HG03565 (cell line): ENCODE results near the gene ELFN1.

Experiments used
- ATAC-seq: cut with Tn5 transposase; IDR thresholded peaks from one replicate; pipeline ENCODE4 v1.9.1; 2021; ENCODE audit warnings: mild to moderate bottlenecking, moderate library complexity; ENCODE audit not compliant: unreplicated experiment

Gene ELFN1

GRCh38 chr7:1693419-1693990 is 23.4 kb downstream of the ELFN1 start:
- no peak for ATAC-seq

- no peak for ATAC-seq
These were observed 24.0 kb downstream of the ELFN1 start for GRCh38 chr7:1693991-1694524.

- no peak for ATAC-seq
These were observed 24.8 kb downstream of the ELFN1 start for GRCh38 chr7:1694611-1695511.

GRCh38 chr7:1695800-1696454 is 25.9 kb downstream of the ELFN1 start:
- no peak for ATAC-seq

GRCh38 chr7:1696671-1697498 is 26.8 kb downstream of the ELFN1 start:
- ATAC-seq: no peak

GRCh38 chr7:1697499-1698125 is 27.5 kb downstream of the ELFN1 start:
- ATAC-seq: no peak

- ATAC-seq: no peak
These were observed 28.1 kb downstream of the ELFN1 start for GRCh38 chr7:1698201-1698600.

GRCh38 chr7:1698951-1699350 is 28.9 kb downstream of the ELFN1 start:
- ATAC-seq: no peak

- ATAC-seq: no peak
These were observed 30.0 kb downstream of the ELFN1 start for GRCh38 chr7:1700086-1700485.

GRCh38 chr7:1700536-1701333 is 30.7 kb downstream of the ELFN1 start:
- no peak for ATAC-seq

- no peak for ATAC-seq
These were observed 32.6 kb downstream of the ELFN1 start for GRCh38 chr7:1702652-1703051.

- ATAC-seq: no peak
These were observed 33.4 kb downstream of the ELFN1 start for GRCh38 chr7:1703441-1703840.

GRCh38 chr7:1703871-1704810 is 34.1 kb downstream of the ELFN1 start:
- no peak for ATAC-seq

- no peak for ATAC-seq
These were observed 35.0 kb downstream of the ELFN1 start for GRCh38 chr7:1704811-1705738.

- no peak for ATAC-seq
These were observed 35.8 kb downstream of the ELFN1 start for GRCh38 chr7:1705856-1706255.

GRCh38 chr7:1706381-1706720 is 36.3 kb downstream of the ELFN1 start:
- no peak for ATAC-seq
